GM12891 (cell line): ENCODE measurements around the gene TCP1.
"Not testable (repeated sequence)": the region's sequence is repeated elsewhere in the genome, so short reads cannot be mapped to it uniquely, and the experiment has no call there.

ENCODE experiments used
- DNase-seq: peaks from one replicate; pipeline ENCODE4 v3.0.0; 2011; ENCODE audit warnings: low spot score; ENCODE audit not compliant: insufficient read length
- FAIRE-seq: peaks from 2 replicates; lab custom pipeline; 2011; peaks lifted over from hg19 to GRCh38; lab: Jason Lieb, UNC
- PAX5 ChIP-seq: IDR thresholded peaks from 2 replicates; pipeline ENCODE4 v1.6.1; 2011; ENCODE audit warnings: low read length, moderate library complexity, mild to moderate bottlenecking; ENCODE audit not compliant: insufficient read depth, severe bottlenecking
- POLR2A ChIP-seq: IDR thresholded peaks from 2 replicates; pipeline ENCODE4 v1.6.1; 2011; ENCODE audit warnings: low read depth, low read length, control low read depth
- POLR2AphosphoS5 ChIP-seq: IDR thresholded peaks from 2 replicates; pipeline ENCODE4 v1.6.1; 2011; ENCODE audit warnings: low read depth, low read length, control low read depth
- POU2F2 ChIP-seq: IDR thresholded peaks from 2 replicates; pipeline ENCODE4 v1.6.1; 2011; ENCODE audit warnings: low read depth, mild to moderate bottlenecking, control low read depth, low read length, moderate library complexity
- SPI1 ChIP-seq: IDR thresholded peaks from 2 replicates; pipeline ENCODE4 v1.6.1; 2011; ENCODE audit warnings: low read depth, low read length, control low read depth
- TAF1 ChIP-seq: IDR thresholded peaks from 2 replicates; pipeline ENCODE4 v1.6.1; 2011; ENCODE audit warnings: low read depth, low read length, control low read depth

TCP1 gene

DNA sequence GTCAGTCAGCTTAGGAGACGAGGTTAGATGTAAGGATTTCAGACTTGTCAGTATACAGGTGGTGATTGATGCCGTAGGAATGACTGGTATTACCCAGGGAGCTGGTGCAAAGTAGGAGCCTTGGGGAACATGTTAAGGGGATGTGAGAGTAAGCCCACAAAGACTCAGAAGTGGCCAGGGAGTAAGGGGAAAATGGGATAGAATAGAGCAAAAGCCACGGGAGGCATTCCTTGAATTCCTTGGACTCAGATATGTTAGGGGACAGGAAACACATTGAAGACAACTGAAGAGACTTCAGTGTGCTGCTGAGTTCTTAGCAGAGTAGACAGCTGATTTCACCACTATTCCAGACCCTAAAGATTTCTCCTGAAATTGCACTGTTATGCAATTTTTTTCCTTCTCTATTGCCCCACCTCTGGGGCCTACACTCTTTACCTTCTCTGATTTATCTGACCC, 28.8 kb downstream of the TCP1 start:
- no peak for DNase-seq
- TF ChIP-seq SPI1 (no peak), POU2F2 (no peak), POLR2AphosphoS5 (no peak), POLR2A (0 out of 2 replicates have a peak, but pooled peaks have one; percentile 23), TAF1 (no peak), PAX5 (no peak)
- no peak for FAIRE-seq

DNA sequence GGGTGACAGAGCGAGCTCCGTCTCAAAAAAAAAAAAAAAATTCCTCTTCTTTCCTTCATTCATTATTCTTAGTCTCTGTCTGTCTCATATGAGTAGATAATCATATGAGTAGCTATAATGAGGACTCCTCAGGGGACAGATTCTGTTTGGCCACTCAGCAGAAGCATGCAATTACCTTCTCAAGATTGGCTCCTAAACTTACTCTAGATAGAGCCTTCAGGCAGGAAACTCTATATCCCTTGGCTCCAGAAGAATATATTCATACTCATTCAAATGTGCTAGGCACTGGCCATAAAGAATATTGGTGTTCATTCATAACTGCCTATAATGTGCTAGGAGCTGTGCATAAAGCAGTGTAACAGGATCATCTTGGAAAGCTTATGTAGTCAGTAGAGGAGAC, 29.8 kb downstream of the TCP1 start:
- FAIRE-seq = no peak
- no peak for TF ChIP-seq PAX5
- TF ChIP-seq POLR2AphosphoS5 = no peak; the same call in 1 of the 2 replicates
- TF ChIP-seq POLR2A = no peak
- no peak for TF ChIP-seq SPI1
- DNase-seq = no peak

DNA sequence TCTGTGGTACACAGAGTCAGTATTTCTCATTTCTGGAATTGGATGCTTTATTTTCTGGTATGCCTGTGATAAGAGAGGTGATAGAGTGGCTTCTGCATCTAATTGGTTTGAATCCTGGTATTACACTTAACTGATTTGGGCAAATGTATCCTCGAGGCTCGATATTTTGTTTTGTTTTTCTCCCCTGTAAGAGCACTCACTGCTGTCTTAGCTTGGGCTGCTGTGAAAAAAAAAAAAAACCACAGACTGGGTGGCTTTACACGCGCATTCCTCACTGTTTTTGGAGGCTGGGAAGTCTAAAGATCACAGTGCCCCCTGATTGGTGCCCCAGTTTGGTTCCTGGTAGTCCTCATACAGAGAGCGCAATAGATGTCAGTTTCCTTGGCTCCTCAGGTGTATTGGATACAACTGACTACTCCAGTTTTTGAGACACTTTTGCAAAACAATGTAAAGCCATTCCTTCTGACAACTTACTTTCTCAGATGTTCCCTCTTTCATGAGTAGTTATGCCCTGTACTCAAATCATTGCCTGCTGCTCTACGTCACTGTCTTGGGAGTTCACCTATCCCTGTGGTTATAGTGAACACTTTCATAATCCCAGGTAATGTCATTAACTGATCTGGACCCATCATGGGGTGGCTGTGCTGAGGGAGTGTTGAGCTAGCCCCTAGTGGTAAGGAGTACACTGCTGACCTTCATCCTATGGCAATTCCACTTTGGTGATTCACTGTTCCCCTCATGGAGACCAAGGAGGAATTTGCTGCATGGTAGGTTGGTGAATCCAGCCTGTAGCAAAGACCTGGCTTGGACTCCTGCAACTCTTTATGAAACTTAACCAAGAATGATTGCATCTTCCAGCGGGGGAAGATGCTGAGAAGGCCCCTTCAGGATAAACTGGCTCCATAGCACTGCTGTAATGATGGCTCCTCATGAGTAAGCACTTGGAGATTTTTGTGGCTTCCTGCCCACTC, 31.1 kb downstream of the TCP1 start:
- FAIRE-seq (peak; percentile 54), DNase-seq (no peak)
- no peak for TF ChIP-seq SPI1
- peak; percentile 69; the same call in 1 of the 2 replicates for TF ChIP-seq POLR2AphosphoS5

DNA sequence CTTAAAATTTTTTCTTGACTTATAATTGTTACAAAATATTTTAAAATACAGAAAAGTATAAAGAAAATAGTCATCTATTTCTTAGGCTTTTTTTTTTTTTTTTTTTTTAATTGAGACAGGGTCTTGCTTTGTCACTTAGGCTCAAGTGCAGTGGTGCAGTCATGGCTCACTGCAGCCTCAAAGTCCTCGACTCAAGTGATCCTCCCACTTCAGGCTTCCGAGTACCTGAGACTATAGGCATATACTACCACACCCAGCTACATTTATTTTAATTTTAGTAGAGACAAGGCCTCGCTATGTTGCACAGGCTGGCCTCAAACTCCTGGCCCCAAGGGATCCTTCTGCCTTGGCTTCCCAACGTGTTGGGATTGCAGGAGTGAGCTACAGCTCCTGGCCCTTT, 32.9 kb downstream of the TCP1 start:
- TF ChIP-seq POLR2AphosphoS5 = no peak
- TF ChIP-seq SPI1 = no peak
- TF ChIP-seq TAF1 = no peak
- TF ChIP-seq POU2F2 = no peak
- TF ChIP-seq POLR2A = no peak
- no peak for TF ChIP-seq PAX5
- FAIRE-seq = no peak
- no peak for DNase-seq

DNA sequence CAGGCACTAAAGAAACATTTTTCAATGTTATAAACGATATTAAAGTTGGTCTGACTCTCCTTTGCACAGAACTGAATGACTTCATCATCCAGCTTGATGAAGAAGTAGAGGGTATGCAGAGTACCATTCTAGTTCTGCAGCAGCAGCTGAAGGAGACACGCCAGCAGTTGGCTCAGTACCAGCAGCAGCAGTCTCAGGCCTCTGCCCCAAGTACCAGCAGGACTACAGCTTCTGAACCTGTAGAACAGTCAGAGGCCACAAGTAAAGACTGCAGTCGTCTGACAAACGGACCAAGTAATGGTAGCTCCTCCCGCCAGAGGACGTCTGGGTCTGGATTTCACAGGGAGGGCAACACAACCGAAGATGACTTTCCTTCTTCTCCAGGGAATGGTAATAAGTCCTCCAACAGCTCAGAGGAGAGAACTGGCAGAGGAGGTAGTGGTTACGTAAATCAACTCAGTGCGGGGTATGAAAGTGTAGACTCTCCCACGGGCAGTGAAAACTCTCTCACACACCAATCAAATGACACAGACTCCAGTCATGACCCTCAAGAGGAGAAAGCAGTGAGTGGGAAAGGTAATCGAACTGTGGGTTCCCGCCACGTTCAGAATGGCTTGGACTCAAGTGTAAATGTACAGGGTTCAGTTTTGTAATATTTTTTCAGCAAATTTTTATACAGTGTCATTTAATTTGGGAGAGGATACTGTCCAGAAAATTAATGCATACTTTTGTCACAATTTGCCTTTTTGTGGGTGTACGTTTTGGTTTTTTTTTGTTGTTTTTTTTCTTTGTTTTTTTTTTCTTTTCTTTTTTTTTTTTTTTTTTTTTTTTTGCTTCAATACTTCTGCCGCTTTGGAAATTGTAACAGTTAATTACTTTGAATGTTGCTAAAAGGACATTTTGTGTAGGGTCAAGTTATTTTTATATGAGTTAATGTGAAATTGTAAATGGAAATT, 34.2 kb downstream of the TCP1 start:
- TF ChIP-seq POLR2AphosphoS5 = peak; percentile 51; the same call in 1 of the 2 replicates
- TF ChIP-seq TAF1 = no peak
- FAIRE-seq (no peak), DNase-seq (no peak)

DNA sequence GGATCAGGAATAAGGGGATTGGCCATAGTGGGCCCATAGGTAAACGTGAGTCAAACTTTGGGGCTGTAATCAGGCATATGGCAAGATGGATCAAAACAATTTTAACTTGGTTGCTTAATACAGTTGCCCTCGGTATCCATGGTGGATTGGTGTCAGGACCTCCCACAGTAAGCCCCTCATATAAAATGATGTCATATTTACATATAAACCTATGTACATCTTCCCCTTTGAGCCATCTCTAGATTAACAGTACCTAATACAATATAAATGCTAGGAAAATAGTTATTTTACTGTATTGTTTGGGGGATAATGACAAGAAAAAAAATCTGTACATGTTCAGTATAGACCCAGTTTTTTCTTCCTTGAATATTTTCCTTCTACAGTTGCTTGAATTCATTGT, 35.0 kb downstream of the TCP1 start:
- no peak for DNase-seq
- TF ChIP-seq TAF1 (no peak), POU2F2 (no peak), POLR2AphosphoS5 (no peak), SPI1 (no peak), PAX5 (no peak), POLR2A (no peak)
- no peak for FAIRE-seq

DNA sequence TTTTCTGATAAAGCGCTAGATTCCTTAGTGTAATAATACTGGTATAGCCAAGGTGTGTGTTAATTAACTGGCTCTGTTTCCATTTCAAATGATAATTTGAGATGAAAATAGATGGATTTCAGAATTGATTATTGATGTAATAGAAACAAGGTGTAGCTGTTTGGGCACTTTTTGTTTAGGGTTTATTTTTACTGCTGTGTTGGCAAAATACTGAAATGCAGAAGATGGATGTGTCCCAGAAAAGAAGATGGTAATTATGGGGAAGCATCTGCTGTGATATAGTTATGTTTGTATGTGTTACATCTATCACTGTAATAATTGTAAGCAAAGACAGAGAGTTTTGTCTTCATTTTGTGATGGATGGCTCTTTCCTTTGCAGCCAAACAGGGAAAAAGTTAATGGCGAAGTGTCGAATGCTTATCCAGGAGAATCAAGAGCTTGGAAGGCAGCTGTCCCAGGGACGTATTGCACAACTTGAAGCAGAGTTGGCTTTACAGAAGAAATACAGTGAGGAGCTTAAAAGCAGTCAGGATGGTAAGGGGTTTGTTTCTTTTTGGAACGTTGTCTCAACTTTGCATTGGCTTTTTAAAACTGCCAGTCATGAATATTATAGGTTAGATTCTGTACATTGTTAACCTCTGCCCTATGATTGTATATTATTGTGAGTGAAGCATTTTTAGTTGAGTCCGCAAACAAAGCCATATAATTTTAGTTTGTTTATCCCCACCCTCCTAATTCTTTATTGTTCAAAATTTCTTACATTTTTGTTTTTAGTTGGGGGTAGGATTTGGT, 36.1 kb downstream of the TCP1 start:
- TF ChIP-seq SPI1 (no peak), TAF1 (no peak), POLR2A (no peak), POLR2AphosphoS5 (no peak; the same call in 1 of the 2 replicates), POU2F2 (no peak), PAX5 (no peak)
- FAIRE-seq (no peak), DNase-seq (no peak)

DNA sequence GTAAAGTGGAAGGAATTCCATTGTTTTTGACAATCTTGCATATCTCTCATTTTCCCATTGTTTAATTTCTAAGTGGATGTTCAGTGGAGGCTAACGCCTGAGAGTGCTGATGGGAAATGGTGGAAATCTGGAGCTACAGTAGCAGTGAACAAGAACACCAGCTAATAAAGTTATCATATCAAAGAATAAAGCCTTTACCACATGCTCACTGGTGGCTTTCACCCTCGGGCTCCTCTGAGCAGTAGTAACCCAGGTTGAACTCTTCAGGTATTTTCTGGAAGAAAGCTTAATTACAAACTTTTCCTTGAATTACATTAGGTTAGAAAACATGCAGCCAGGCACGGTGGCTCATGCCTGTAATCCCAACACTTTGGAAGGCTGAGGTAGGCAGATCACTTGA, 38.0 kb downstream of the TCP1 start:
- no peak for FAIRE-seq
- no peak for TF ChIP-seq POU2F2
- no peak for TF ChIP-seq TAF1
- no peak for TF ChIP-seq POLR2AphosphoS5
- no peak for TF ChIP-seq POLR2A
- TF ChIP-seq PAX5 = no peak
- no peak for TF ChIP-seq SPI1
- no peak for DNase-seq

DNA sequence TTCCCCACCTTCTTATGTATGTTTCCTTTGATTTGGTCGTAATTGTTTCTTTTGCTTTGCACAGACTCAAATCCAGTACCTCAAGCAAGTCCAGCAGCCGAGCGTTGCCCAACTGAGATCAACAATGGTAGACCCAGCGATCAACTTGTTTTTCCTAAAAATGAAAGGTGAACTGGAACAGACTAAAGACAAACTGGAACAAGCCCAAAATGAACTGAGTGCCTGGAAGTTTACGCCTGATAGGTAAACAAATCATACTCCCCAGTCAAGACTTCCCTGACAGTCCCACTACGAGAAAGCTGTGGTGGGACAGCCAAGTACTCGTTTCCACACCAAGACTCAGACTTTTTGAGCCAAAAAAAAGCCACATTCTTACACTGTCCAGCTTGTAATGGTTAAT, 41.3 kb downstream of the TCP1 start:
- peak; percentile 87 for FAIRE-seq
- not testable (repeated sequence) for DNase-seq

DNA sequence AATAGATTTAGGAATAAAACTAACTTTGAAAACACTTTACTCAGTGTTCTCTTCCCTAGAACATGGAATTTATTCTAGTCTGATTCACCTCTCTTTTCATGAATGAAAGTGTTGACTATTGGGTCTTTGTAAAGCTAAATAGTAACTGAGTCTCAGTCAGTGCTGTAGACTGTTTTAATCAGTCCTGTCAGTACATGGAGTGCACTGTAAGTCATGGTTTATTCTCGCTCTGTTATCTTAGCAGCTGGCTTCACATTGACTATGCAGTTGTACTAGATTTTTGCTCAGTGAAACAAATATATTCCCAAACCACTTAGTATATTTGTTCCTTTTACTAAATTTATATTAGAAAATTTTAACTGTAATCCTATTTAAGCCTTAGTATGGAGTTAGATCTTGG, 42.6 kb downstream of the TCP1 start:
- DNase-seq (no peak), FAIRE-seq (peak; percentile 23)
- TF ChIP-seq TAF1 (no peak), POLR2AphosphoS5 (no peak), PAX5 (no peak), SPI1 (no peak)
